ENCODE measurements around the gene TFG. TPM values are rescaled to one million over a fixed set of nuclear protein-coding genes. Genes with fewer than 3 reads are reported as not detected.

The TFG gene
- total RNA-seq, 1 donor from 2014 or later: 64.8 TPM

- no peak for DNase-seq (ENCODE audit: low read depth)
- no peak for FAIRE-seq
- no peak for TF ChIP-seq CTCF (IDR thresholded peaks at IDR 0.05; ENCODE audit: insufficient read depth, low read length, severe bottlenecking)
- H3K4me3 ChIP-seq (ENCODE audit: low read depth, low read length): no peak overlapping the region
- peaks cover 6% of the 10 kb centered on the region for H3K36me3 ChIP-seq (ENCODE audit: control insufficient read depth, insufficient read depth, low read length)
- no peaks in the 10 kb centered on the region for H3K27me3 ChIP-seq (ENCODE audit: control insufficient read depth, insufficient read depth, low read length)
Measured at GRCh38 chr3:100740207-100740606, 30.9 kb downstream of the TFG start.

- DNase-seq (ENCODE audit: low read depth): no peak
- Histone ChIP-seq H3K27me3 (ENCODE audit: control insufficient read depth, insufficient read depth, low read length) (no peaks in the 10 kb centered on the region), H3K36me3 (ENCODE audit: control insufficient read depth, insufficient read depth, low read length) (peaks cover 12% of the 10 kb centered on the region), H3K4me3 (ENCODE audit: low read depth, low read length) (no peak overlapping the region)
- no peak for FAIRE-seq
- TF ChIP-seq CTCF (IDR thresholded peaks at IDR 0.05; ENCODE audit: insufficient read depth, low read length, severe bottlenecking): no peak
Measured at GRCh38 chr3:100743535-100743934, 34.2 kb downstream of the TFG start.

GRCh38 chr3:100744671-100745070 lies 35.4 kb downstream of the TFG start:
- H3K27me3 ChIP-seq (ENCODE audit: control insufficient read depth, insufficient read depth, low read length): no peaks in the 10 kb centered on the region
- TF ChIP-seq CTCF (IDR thresholded peaks at IDR 0.05; ENCODE audit: insufficient read depth, low read length, severe bottlenecking): no peak
- FAIRE-seq (no peak), DNase-seq (ENCODE audit: low read depth) (no peak)
- no peak overlapping the region for H3K4me3 ChIP-seq (ENCODE audit: low read depth, low read length)
- peaks cover 12% of the 10 kb centered on the region for H3K36me3 ChIP-seq (ENCODE audit: control insufficient read depth, insufficient read depth, low read length)

- H3K36me3 ChIP-seq (ENCODE audit: control insufficient read depth, insufficient read depth, low read length): peaks cover 10% of the 10 kb centered on the region
- no peak overlapping the region for H3K4me3 ChIP-seq (ENCODE audit: low read depth, low read length)
- TF ChIP-seq CTCF (IDR thresholded peaks at IDR 0.05; ENCODE audit: insufficient read depth, low read length, severe bottlenecking): no peak
- FAIRE-seq (no peak), DNase-seq (ENCODE audit: low read depth) (no peak)
- no peaks in the 10 kb centered on the region for H3K27me3 ChIP-seq (ENCODE audit: control insufficient read depth, insufficient read depth, low read length)
Measured at GRCh38 chr3:100745617-100746016, 36.3 kb downstream of the TFG start.

- no peak for FAIRE-seq
- H3K4me3 ChIP-seq (ENCODE audit: low read depth, low read length): no peak overlapping the region
- no peak for DNase-seq (ENCODE audit: low read depth)
- H3K27me3 ChIP-seq (ENCODE audit: control insufficient read depth, insufficient read depth, low read length): no peaks in the 10 kb centered on the region
- TF ChIP-seq CTCF (IDR thresholded peaks at IDR 0.05; ENCODE audit: insufficient read depth, low read length, severe bottlenecking): no peak
- H3K36me3 ChIP-seq (ENCODE audit: control insufficient read depth, insufficient read depth, low read length): peaks cover 10% of the 10 kb centered on the region
Measured at GRCh38 chr3:100746092-100746491, 36.8 kb downstream of the TFG start.

- DNase-seq (ENCODE audit: low read depth) (no peak), FAIRE-seq (no peak)
- Histone ChIP-seq H3K36me3 (ENCODE audit: control insufficient read depth, insufficient read depth, low read length) (peaks cover 11% of the 10 kb centered on the region), H3K4me3 (ENCODE audit: low read depth, low read length) (no peak overlapping the region), H3K27me3 (ENCODE audit: control insufficient read depth, insufficient read depth, low read length) (no peaks in the 10 kb centered on the region)
- TF ChIP-seq CTCF (IDR thresholded peaks at IDR 0.05; ENCODE audit: insufficient read depth, low read length, severe bottlenecking): no peak
Measured at GRCh38 chr3:100748220-100748619, 38.9 kb downstream of the TFG start.
